GM12878 (cell line): ENCODE data around the gene CTXND1. TPM values are rescaled to one million over a fixed set of nuclear protein-coding genes. Genes with fewer than 3 reads are reported as not detected.

Experiments
- ATAC-seq: fragments of 200-7000 bp; cut with Tn5 transposase; 3 replicates; pipeline ENCODE4 v1.9.1; 2020; ENCODE audit warnings: mild to moderate bottlenecking, moderate library complexity
- BruUV-seq: library from RNA; stranded (reverse); fragments of 400-500 nt; replicated peaks from 2 replicates; lab custom pipeline; 2021; lab: Mats Ljungman, UMichigan
- CTCF ChIA-PET: fragments of 300-600 bp; sonication (Branson Sonifier 250); formaldehyde crosslinking; extraction: SDS; loops from one replicate; lab custom pipeline; 2021; ENCODE audit warnings: inconsistent platforms; lab: Yijun Ruan, JAX
- POLR2A ChIA-PET: fragments of 350-600 bp; formaldehyde crosslinking; extraction: SDS; loops from one replicate; lab custom pipeline; 2021; ENCODE audit warnings: inconsistent platforms; lab: Charles Lee
- RAD21 ChIA-PET: fragments of 300-600 bp; sonication (Branson Sonifier 250); formaldehyde crosslinking; loops from one replicate; lab custom pipeline; 2023; ENCODE audit warnings: antibody characterized with exemption; ENCODE audit not compliant: unreplicated experiment; lab: Charles Lee
- SMC1A ChIA-PET: fragments of 300-600 bp; sonication (Branson Sonifier 250); formaldehyde crosslinking; loops from one replicate; lab custom pipeline; 2023; ENCODE audit not compliant: unreplicated experiment, uncharacterized antibody; lab: Charles Lee
- DNase-seq: peaks from one replicate; pipeline ENCODE4 v3.0.0-alpha.2; 2011; ENCODE audit warnings: low read depth, low spot score
- FAIRE-seq: peaks from 3 replicates; lab custom pipeline; 2011; peaks lifted over from hg19 to GRCh38; lab: Jason Lieb, UNC
- H2AFZ ChIP-seq: 2 replicates; pipeline ENCODE4 v1.6.0; 2011; ENCODE audit warnings: low read depth, low read length, control low read depth; ENCODE audit not compliant: control insufficient read depth
- H3K27ac ChIP-seq: 2 replicates; pipeline ENCODE4 v1.5.1; 2011; ENCODE audit warnings: control low read depth; ENCODE audit not compliant: control insufficient read depth, insufficient read depth
- H3K27me3 ChIP-seq, 2 experiments: replicated peaks in 1 of 2; 2 replicates each; pipeline versions ENCODE4 v1.6.0 to v1.6.1; 2011; ENCODE audit warnings: low read length in 1 of 2; ENCODE audit not compliant: control insufficient read depth in 2 of 2, insufficient read depth in 2 of 2
- H3K36me3 ChIP-seq, 2 experiments: 2 replicates each; pipeline ENCODE4 v1.5.1; 2011; ENCODE audit warnings: low read length in 1 of 2; ENCODE audit not compliant: control insufficient read depth in 2 of 2, insufficient read depth in 2 of 2
- H3K4me1 ChIP-seq: 2 replicates; pipeline ENCODE4 v1.6.1; 2011; ENCODE audit warnings: mild to moderate bottlenecking, low read length, moderate library complexity, mixed read lengths; ENCODE audit not compliant: control insufficient read depth, insufficient read depth
- H3K4me2 ChIP-seq: 2 replicates; pipeline ENCODE4 v1.6.0; 2011; ENCODE audit warnings: control low read depth; ENCODE audit not compliant: control insufficient read depth, insufficient read depth
- H3K4me3 ChIP-seq: fragments of 200-600 bp; sonication (generic); 2 replicates; pipeline ENCODE4 v1.5.1; 2016
- H3K79me2 ChIP-seq: 2 replicates; pipeline ENCODE4 v1.6.0; 2011; ENCODE audit warnings: low read length; ENCODE audit not compliant: control insufficient read depth, insufficient read depth
- H3K9ac ChIP-seq: 2 replicates; pipeline ENCODE4 v1.8.0; 2011; ENCODE audit warnings: low read length, control low read depth, mixed read lengths; ENCODE audit not compliant: control insufficient read depth, insufficient read depth
- H3K9me3 ChIP-seq: replicated peaks from 3 replicates; pipeline ENCODE4 v1.5.1; 2011; ENCODE audit warnings: mild to moderate bottlenecking, low read length; ENCODE audit not compliant: control insufficient read depth, insufficient read depth
- H4K20me1 ChIP-seq: 2 replicates; pipeline ENCODE4 v1.6.0; 2011; ENCODE audit not compliant: control insufficient read depth, insufficient read depth
- PBX3 ChIP-seq: IDR thresholded peaks from 2 replicates; pipeline ENCODE4 v1.6.1; 2011; ENCODE audit warnings: mild to moderate bottlenecking, low read depth, low read length, moderate library complexity; ENCODE audit not compliant: insufficient replicate concordance
- SIN3A ChIP-seq: IDR thresholded peaks from 2 replicates; pipeline ENCODE4 v1.6.1; 2012; ENCODE audit warnings: low read depth, low read length, improper control_type of control experiment
- USF1 ChIP-seq: IDR thresholded peaks from 2 replicates; pipeline ENCODE4 v1.6.1; 2011; ENCODE audit warnings: borderline replicate concordance, low read depth, mild to moderate bottlenecking, moderate library complexity, mixed read lengths, low read length; ENCODE audit not compliant: insufficient read depth; ENCODE audit errors: extremely low read length
- WGBS: methylation state at CpG from one replicate; pipeline ENCODE4 v1.1.6; 2016; ENCODE audit warnings: low lambda C conversion rate; ENCODE audit not compliant: insufficient replicate concordance, insufficient coverage; ENCODE audit errors: missing lambda C conversion rate; 5-methylcytosine and 5-hydroxymethylcytosine counted together
- in situ Hi-C: fragments of 300-500 bp; cut with MboI; formaldehyde crosslinking; loops from 9 replicates; pipeline ENCODE4 v1.14.3; 2018; ENCODE audit warnings: mixed read lengths
- intact Hi-C: fragments of 100-400 bp; cut with micrococcal nuclease; formaldehyde crosslinking; loops from one replicate; pipeline ENCODE4 v1.14.2; 2022; ENCODE audit not compliant: unreplicated experiment
- polyA plus RNA-seq, 11 experiments: library from polyadenylated mRNA; depleted of rRNA in 4 of 11; unstranded in 6 of 11; stranded (reverse) in 5 of 11; fragments of >200 nt; fragmentation: Nextera tagmentation in 4 of 11; fragmentation: Illumina TruSeq in 1 of 11; extraction: Ambion mirVana in 4 of 11; extraction: Trizol in 1 of 11; gene quantifications; 1 replicate in 1 of 11; 2 replicates in 10 of 11; pipeline versions ENCODE4 v1.2.1 to v1.2.3, GENCODE V29; 2011 to 2016; ENCODE audit warnings: inconsistent platforms in 2 of 11, missing spikeins in 2 of 11, low read depth in 1 of 11
- total RNA-seq, 4 experiments: library from RNA; depleted of rRNA in 3 of 4; stranded (reverse); fragments of >200 nt in 3 of 4; fragmentation: Illumina TruSeq in 1 of 4; extraction: Trizol in 1 of 4; gene quantifications; 2 replicates each; pipeline versions ENCODE4 v1.2.1 to v1.2.3, GENCODE V29; 2013 to 2021

CTXND1 gene
- total and polyA plus RNA-seq, 10 of the 15 experiments (the other 5 are each of a cell fraction or from before 2014, with no cell fraction given) = under 0.01 to 0.03 (median 0.02) TPM; not detected in 7

GRCh38 chr15:80167936-80168335, 84.1 kb downstream of the CTXND1 start:
- CTCF ChIA-PET = interaction anchor here (0.7 to 1.6 kb wide), 4 partner anchors 18 to 572 kb away, joined by 3 to 4 read pairs (median 4); no protein-coding TSS in a partner anchor
- no TSS peak for BruUV-seq
- H3K4me2 ChIP-seq = no peak overlapping the region

More at GRCh38 chr15:80167936-80168335, 84.1 kb downstream of the CTXND1 start:
- TF ChIP-seq USF1 (no peak), SIN3A (no peak), PBX3 (no peak)
- Histone ChIP-seq H3K4me3 (no peak overlapping the region), H3K36me3 (peaks cover under 1 to 7% of the 10 kb centered on the region in 2 experiments; a peak in 3 of 4 replicates), H4K20me1 (no peaks in the 10 kb centered on the region), H3K4me1 (no peaks in the 10 kb centered on the region; the same call in 1 of the 2 replicates), H2AFZ (no peak overlapping the region), H3K9ac (no peak overlapping the region), H3K79me2 (no peaks in the 10 kb centered on the region), H3K27ac (no peak overlapping the region), H3K9me3 (no peaks in the 10 kb centered on the region), H3K27me3 (no peaks in the 10 kb centered on the region)
- ChIA-PET SMC1A (interaction anchor here (0.8 to 1.1 kb wide), 3 partner anchors 9 to 315 kb away, joined by 3 to 4 read pairs (median 3); no protein-coding TSS in a partner anchor), RAD21 (interaction anchor here (0.6 to 0.7 kb wide), 2 partner anchors 526 to 1866 kb away, joined by 3 read pairs; no protein-coding TSS in a partner anchor), POLR2A (interaction anchor here (1.0 kb wide), 1 partner anchor 23 kb away, joined by 3 read pairs; no protein-coding TSS in a partner anchor)
- DNase-seq (no peak), FAIRE-seq (no peak), ATAC-seq (no peak)
- intact Hi-C loops (no loop called here), in situ Hi-C loops (no loop called here)
- WGBS = 94% methylated on average over 8 of the region's 8 CpGs
